ENCODE results near the gene SLITRK5.

Gene SLITRK5
- 0 to 6.6 (median 0.44) reads per million in 3 experiments for total RNA-seq

GRCh38 chr13:87671031-87671752 is at the start of gene SLITRK5:
SLITRK5 (plus strand) TSS chr13:87671371; CDS start chr13:87675389, 4,018 bp downstream.
- no peak for DNase-seq

- no peak for DNase-seq
These were observed 48.2 kb upstream of the SLITRK5 start for GRCh38 chr13:87622971-87623370.

- no peak for DNase-seq
These were observed 14.9 kb upstream of the SLITRK5 start for GRCh38 chr13:87656306-87656705.

DNA sequence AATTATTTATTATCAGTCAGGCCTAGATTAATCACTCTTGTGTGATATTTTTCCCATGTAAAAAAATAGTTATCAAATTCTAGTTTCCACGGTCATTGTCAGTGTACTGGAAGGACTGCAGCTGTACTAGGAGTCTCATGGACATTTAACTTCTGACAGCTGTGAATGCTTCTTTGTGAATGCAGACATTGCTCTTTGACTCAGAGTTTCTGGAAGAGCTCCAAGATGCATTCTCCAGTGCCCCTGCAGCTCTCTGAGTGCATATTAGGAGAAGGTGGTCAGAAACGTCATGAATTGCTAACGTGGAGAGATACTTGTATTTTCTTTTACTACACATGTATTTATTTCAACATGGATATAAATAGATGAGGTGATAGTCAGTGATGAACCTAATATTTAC is 9.7 kb upstream of the SLITRK5 start:
- DNase-seq, result no peak

DNA sequence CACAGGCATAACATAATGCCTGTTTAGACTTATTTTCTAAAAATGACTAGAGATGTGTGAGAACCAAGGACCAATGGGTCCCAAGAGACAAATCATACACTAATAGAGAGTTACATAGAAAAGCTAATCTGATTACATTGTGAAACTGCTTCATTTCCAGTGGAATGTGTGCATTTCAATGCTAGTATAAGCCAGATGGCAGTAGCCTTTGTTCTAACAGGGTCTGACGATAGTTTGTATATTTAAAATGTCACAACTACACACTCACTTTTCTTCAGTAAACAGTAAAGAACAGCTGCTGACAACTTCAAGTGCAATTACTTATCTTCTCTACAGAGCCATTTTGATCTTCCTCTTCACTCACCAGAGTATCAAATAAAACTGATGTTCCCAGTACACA is 4.3 kb upstream of the SLITRK5 start:
- DNase-seq, result no peak

DNA sequence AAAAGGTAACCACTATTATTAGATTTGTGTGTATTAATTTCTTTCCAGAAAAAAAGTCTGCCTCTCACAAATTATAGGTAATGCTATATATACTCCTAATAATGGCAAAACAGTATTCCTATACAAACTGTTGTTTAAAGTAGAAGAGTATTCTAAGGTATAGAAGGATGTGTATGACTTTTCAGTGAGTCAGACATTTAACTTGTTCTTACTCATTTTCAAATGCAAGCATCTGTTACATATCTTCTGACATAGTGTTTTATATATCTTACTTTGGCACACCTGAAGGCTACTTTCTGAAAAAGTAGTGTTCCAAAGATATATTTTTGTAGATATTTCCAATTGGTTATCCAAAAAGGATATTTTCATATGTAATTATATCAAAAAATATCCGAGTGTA is 3.5 kb upstream of the SLITRK5 start:
- DNase-seq, result no peak

DNA sequence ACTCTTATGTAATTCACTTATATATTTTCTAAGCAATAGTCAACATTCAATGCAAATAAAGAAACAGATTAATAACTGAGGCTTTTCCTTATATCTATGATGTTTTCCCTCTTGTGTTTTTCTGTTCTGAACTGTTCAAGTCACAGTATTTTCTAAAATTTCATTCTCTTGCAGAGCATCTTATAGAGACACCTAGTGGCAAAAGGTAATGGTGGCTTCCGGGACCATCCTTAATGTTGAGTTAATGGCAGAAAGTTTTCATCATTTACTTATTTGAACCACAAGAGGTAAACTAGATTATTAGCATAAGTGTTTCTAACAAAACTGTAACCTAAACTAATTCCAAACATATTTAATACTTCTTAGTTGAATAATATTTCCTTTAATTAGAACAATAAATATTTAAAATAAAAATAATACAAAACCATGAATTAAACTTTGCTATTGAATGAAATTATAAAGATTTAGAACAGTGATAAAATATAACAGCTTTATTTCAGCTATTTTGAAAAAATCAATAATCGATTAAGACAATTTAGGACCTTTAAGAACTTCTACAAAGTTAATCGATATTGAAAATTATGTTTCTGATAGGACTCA is 1.7 kb upstream of the SLITRK5 start:
- no peak for DNase-seq

DNA sequence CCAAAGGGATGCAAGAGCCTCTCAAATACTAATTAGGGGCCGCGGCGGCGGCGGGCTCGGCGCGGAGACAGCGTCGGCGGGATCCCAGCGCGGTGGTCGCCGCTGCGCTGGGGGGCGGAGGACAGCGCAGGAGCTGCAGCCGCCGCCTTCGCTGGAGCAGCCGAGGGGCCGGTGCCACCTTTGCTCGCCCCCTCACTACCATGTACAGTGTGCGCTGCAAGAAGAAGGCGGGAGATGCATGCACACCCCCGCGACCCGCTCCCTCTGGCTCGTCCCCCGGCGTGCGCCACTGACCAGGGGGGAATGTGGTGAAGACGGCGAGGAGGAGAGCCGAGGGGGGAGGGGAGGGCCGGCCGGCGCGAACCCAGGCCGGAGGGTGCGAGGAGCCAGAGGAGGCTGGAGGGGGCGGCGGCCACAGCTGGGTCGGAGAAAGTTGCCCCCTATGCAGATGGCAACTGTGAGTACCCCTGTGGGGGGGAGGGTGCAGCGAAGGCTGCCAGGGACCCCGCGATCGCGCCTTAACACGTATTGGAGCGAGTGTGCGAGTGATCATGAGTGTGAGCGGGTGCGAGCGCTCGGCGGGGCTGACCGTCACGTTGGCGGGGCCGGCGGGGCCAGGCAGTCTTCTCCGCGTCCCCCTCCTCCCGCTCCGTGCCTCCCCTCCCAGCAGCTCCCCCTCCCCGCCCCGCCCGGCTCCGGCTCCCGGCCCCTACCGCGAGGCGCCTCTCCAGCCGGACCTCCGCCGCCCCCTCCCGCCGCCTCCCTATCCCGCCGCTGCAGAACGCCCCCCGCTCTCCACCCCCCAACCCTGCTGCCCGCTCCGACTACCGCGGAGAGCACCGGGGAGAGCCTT is 808 bp downstream of the SLITRK5 start:
- no peak for DNase-seq

DNA sequence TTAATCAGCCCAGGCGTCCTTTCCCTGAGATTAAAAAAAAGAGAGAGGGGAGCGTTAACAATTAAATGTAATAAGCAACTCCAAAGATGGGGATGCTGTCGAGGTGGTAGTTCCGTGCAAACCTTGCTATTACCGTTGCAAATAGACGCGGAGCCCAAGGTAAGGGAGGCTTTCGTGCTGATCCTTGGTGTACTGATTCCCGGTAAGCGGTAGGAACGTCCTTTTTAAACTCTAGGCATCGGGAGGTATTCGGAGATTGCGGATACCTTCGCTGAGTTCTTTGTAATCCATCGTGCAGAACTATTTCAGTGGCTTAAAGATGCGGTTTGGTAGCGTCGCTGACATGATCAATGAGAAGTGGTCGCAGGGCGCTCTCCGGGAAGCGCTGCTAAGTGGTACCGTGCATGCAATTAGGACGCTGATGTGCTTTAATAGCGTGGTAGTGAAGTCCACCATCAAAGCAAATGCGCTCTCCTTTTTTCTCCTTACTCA is 3.1 kb downstream of the SLITRK5 start:
- no peak for DNase-seq

GRCh38 chr13:87675851-87676250 is 4.7 kb downstream of the SLITRK5 start:
- DNase-seq, result no peak

GRCh38 chr13:87676254-87677042 is 5.3 kb downstream of the SLITRK5 start:
- DNase-seq, result no peak

DNA sequence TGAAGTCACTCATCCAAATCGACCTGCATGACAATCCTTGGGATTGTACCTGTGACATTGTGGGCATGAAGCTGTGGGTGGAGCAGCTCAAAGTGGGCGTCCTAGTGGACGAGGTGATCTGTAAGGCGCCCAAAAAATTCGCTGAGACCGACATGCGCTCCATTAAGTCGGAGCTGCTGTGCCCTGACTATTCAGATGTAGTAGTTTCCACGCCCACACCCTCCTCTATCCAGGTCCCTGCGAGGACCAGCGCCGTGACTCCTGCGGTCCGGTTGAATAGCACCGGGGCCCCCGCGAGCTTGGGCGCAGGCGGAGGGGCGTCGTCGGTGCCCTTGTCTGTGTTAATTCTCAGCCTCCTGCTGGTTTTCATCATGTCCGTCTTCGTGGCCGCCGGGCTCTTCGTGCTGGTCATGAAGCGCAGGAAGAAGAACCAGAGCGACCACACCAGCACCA is 5.9 kb downstream of the SLITRK5 start:
- DNase-seq, result no peak

- DNase-seq, result no peak
These were observed 6.6 kb downstream of the SLITRK5 start for GRCh38 chr13:87677496-87678371.

DNA sequence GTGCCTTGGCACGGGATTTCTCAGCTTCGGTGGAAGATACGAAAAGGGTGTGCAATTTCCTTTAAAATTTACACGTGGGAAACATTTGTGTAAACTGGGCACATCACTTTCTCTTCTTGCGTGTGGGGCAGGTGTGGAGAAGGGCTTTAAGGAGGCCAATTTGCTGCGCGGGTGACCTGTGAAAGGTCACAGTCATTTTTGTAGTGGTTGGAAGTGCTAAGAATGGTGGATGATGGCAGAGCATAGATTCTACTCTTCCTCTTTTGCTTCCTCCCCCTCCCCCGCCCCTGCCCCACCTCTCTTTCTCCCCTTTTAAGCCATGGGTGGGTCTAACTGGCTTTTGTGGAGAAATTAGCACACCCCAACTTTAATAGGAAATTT is 7.2 kb downstream of the SLITRK5 start:
- DNase-seq, result no peak

DNA sequence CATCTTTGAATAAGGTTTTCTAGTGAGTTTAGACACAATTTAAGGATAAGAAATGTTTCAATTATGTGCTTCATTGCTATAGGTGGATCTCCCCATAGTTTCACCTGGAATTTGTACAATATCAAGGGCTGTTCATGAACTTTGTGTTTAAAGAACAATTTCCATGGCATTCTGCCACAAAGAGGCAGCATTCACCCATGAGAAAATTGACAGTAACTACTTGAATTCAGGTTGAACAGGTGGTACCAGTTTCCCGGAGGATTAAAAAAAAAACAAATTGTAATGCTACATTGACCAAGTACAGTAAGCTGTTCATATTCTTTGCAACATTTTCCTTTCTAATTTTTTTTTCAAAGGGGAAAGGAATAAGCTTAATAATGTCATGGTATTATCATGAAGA is 9.1 kb downstream of the SLITRK5 start:
- DNase-seq, result no peak

GRCh38 chr13:87684850-87685742 is 13.9 kb downstream of the SLITRK5 start:
- DNase-seq, result no peak

DNA sequence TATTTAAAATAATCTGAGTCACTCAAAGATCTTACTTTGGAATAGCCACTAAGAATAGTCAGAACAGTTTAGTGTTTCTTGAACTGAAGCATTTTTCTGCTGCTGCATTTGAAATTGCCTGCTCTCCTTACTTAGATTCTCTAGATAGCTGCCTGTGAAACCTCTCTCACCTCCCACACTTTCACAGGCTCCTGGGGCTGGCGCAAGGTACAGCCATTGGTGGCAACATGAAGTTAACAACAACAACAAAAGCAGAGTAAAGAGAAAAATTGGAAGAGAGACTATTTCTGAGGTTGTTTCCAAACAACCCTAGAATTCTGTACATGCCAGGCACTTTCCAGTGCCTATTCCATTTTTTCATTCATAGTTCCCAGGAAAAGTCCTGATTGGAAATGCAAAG is 25.3 kb downstream of the SLITRK5 start:
- DNase-seq, result no peak

DNA sequence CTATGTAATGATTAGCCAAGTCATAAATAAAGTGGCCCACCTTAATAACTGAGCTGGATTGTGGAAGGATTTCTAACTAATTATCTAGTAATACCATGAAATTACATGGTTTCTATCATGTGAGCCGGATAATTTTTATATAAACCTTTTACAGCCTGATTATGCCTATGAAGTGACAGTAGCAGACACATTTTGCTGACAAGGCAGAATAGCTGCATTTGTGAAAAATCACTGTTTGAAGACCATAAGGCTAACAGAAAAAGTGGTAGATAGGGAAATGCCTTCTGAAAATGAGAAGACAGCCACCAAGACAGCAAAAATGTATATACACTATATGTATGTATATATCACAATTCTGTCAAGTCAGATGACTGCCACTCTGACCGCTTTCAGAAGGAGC is 27.1 kb downstream of the SLITRK5 start:
- DNase-seq, result no peak

DNA sequence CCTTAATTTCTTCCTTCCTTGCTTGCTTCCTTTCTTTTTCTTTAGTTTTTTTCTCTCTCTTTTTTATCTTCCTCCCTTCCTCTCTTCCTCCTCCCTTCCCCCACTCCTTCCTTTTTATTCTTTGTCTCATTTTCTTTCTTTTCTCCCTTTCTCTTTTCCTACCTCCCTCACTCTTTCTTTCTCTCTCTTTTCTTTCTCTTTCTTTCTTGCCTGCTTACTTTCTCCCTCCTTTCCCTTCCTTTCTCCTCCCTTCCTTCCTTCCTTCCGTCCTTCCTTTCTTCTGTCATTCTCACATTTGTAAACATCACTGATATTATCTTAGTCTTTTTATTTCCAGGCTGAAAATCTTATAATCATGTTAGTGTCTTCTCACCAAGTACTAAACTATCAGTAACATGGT is 38.8 kb downstream of the SLITRK5 start:
- DNase-seq, result no peak

- no peak for DNase-seq
These were observed 40.8 kb downstream of the SLITRK5 start for GRCh38 chr13:87712012-87712411.
